ENCODE data around the gene ERAP2.

GRCh38 chr5:96901384-96901783 lies 25.1 kb downstream of the ERAP2 start:
- no peak for TF ChIP-seq CTCF (IDR thresholded peaks at IDR 0.05)
- no peak for TF ChIP-seq POLR2A (IDR thresholded peaks at IDR 0.05)
- no peak for TF ChIP-seq POLR2AphosphoS5 (IDR thresholded peaks at IDR 0.05)
